ENCODE results near the gene SLC66A3. TPM values are rescaled to one million over a fixed set of nuclear protein-coding genes. Genes with fewer than 3 reads are reported as not detected.

SLC66A3 gene
- total and polyA plus RNA-seq, 8 donors = 12.1 to 55.1 (median 22.9) TPM; not detected in 1

- no peak for DNase-seq
- intact Hi-C loops (cut with DNase I; ENCODE audit: low total_unique reads) = no loop called here
- no peak overlapping the region for H3K27ac ChIP-seq
- no peaks in the 10 kb centered on the region for H3K27me3 ChIP-seq
- no peaks in the 10 kb centered on the region for H3K4me1 ChIP-seq
- no peak for TF ChIP-seq POLR2A (IDR thresholded peaks at IDR 0.05)
- no peak for TF ChIP-seq CTCF (IDR thresholded peaks at IDR 0.05)
- TF ChIP-seq POLR2AphosphoS5 (IDR thresholded peaks at IDR 0.05) = no peak
- no peak for TF ChIP-seq EP300 (IDR thresholded peaks at IDR 0.05)
- no peak overlapping the region for H3K4me3 ChIP-seq
- no peaks in the 10 kb centered on the region for H3K9me3 ChIP-seq
- H3K36me3 ChIP-seq = peaks cover 18 to 97% (median 91%) of the 10 kb centered on the region in 4 donors
Measured at GRCh38 chr2:11212645-11213044, 57.4 kb downstream of the SLC66A3 start.

GRCh38 chr2:11213090-11213638 is 57.9 kb downstream of the SLC66A3 start:
- Histone ChIP-seq H3K27ac (no peak overlapping the region), H3K36me3 (peaks cover 18 to 97% (median 93%) of the 10 kb centered on the region in 4 donors), H3K4me3 (no peak overlapping the region), H3K4me1 (no peaks in the 10 kb centered on the region), H3K9me3 (no peaks in the 10 kb centered on the region), H3K27me3 (no peaks in the 10 kb centered on the region)
- intact Hi-C loops (cut with DNase I; ENCODE audit: low total_unique reads) = no loop called here
- no peak for DNase-seq
- WGBS, 5 donors = 87 to 95% (median 93%) methylated on average over 5 of the region's 5 CpGs
- TF ChIP-seq POLR2A (IDR thresholded peaks at IDR 0.05) = no peak
- TF ChIP-seq EP300 (IDR thresholded peaks at IDR 0.05) = no peak
- TF ChIP-seq CTCF (IDR thresholded peaks at IDR 0.05) = no peak
- no peak for TF ChIP-seq POLR2AphosphoS5 (IDR thresholded peaks at IDR 0.05)

DNA sequence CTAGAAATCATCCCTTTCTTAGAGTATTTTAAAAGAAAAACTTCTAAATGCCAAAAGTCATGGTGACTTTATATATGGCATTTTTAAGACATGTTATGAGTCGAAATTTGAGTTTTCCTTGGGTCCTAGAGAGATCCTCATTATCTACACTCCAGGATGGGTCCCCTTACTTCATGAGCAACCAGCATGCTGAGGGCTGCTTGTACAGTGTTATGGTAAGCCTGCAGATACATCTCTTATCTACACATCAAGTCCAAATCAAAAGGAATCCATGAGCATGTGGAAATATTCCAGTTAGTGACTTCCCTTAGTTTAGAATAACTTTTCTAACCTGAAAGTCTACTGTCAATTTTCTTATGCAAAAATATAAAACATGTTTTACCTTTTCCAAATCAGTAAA is 58.7 kb downstream of the SLC66A3 start:
- peaks cover 18 to 97% (median 93%) of the 10 kb centered on the region in 4 donors for H3K36me3 ChIP-seq
- intact Hi-C loops (cut with DNase I; ENCODE audit: low total_unique reads) = no loop called here
- no peaks in the 10 kb centered on the region for H3K9me3 ChIP-seq

GRCh38 chr2:11214770-11215169 is 59.5 kb downstream of the SLC66A3 start:
- WGBS, 5 donors = 45 to 60% (median 56%) methylated on average over 4 of the region's 4 CpGs
- no peak for DNase-seq
- Histone ChIP-seq H3K4me3 (no peak overlapping the region), H3K27me3 (no peaks in the 10 kb centered on the region), H3K27ac (no peak overlapping the region), H3K4me1 (no peaks in the 10 kb centered on the region), H3K9me3 (no peaks in the 10 kb centered on the region), H3K36me3 (peaks cover 18 to 97% (median 96%) of the 10 kb centered on the region in 4 donors)
- intact Hi-C loops (cut with DNase I; ENCODE audit: low total_unique reads) = no loop called here
- no peak for TF ChIP-seq POLR2A (IDR thresholded peaks at IDR 0.05)
- no peak for TF ChIP-seq EP300 (IDR thresholded peaks at IDR 0.05)
- no peak for TF ChIP-seq CTCF (IDR thresholded peaks at IDR 0.05)
- TF ChIP-seq POLR2AphosphoS5 (IDR thresholded peaks at IDR 0.05) = no peak

More for the DNA sequence above, 58.7 kb downstream of the SLC66A3 start:
- H3K4me1 ChIP-seq = no peaks in the 10 kb centered on the region
- no peaks in the 10 kb centered on the region for H3K27me3 ChIP-seq
- TF ChIP-seq POLR2A (IDR thresholded peaks at IDR 0.05) (no peak), CTCF (IDR thresholded peaks at IDR 0.05) (no peak), POLR2AphosphoS5 (IDR thresholded peaks at IDR 0.05) (no peak), EP300 (IDR thresholded peaks at IDR 0.05) (no peak)
- no peak overlapping the region for H3K4me3 ChIP-seq
- no peak overlapping the region for H3K27ac ChIP-seq
- 92 to 97% (median 94%) methylated on average over 1 of the region's 1 CpG for WGBS, 5 donors
- no peak for DNase-seq
